PC-9 (cell line): ENCODE data around the gene MT2A. TPM values are rescaled to one million over a fixed set of nuclear protein-coding genes. Genes with fewer than 3 reads are reported as not detected.
A peak's percentile ranks its signal among the peaks of the same experiment; 100 is the strongest.

ENCODE experiments used
- BruUV-seq: library from RNA; stranded (reverse); fragments of 400-500 nt; replicated peaks from 2 replicates; lab custom pipeline; 2021; lab: Mats Ljungman, UMichigan
- CTCF ChIA-PET: fragments of 300-600 bp; sonication (Branson Sonifier 250); formaldehyde crosslinking; loops from one replicate; lab custom pipeline; 2022; ENCODE audit warnings: antibody characterized with exemption; lab: Charles Lee
- POLR2A ChIA-PET: fragments of 300-600 bp; sonication (Branson Sonifier 250); formaldehyde crosslinking; loops from one replicate; lab custom pipeline; 2022; ENCODE audit warnings: antibody characterized with exemption; ENCODE audit not compliant: unreplicated experiment; lab: Charles Lee
- DNase-seq, 2 experiments: peaks; one replicate each; pipeline versions ENCODE4 v3.0.0 to v3.0.0-alpha.2; 2015 to 2022; ENCODE audit warnings: mixed read lengths in 1 of 2
- H2AFZ ChIP-seq: fragments of 200-600 bp; sonication (generic); 2 replicates; pipeline ENCODE4 v1.8.1; 2017; ENCODE audit warnings: antibody characterized with exemption
- H3F3A ChIP-seq: fragments of 200-600 bp; sonication (generic); 2 replicates; pipeline ENCODE4 v1.8.1; 2017; ENCODE audit warnings: antibody characterized with exemption, mild to moderate bottlenecking, low read depth; ENCODE audit not compliant: insufficient read depth
- H3K27ac ChIP-seq: fragments of 200-600 bp; sonication (generic); 2 replicates; pipeline ENCODE4 v1.6.1; 2016; ENCODE audit warnings: mixed run types
- H3K27me3 ChIP-seq: fragments of 200-600 bp; sonication (generic); 2 replicates; pipeline ENCODE4 v1.6.1; 2016; ENCODE audit warnings: low read depth, mixed run types; ENCODE audit not compliant: insufficient read depth
- H3K36me3 ChIP-seq: fragments of 200-600 bp; sonication (generic); 2 replicates; pipeline ENCODE4 v1.6.1; 2016; ENCODE audit warnings: low read depth, mixed run types
- H3K4me1 ChIP-seq: fragments of 200-600 bp; sonication (generic); replicated peaks from 2 replicates; pipeline ENCODE4 v1.6.1; 2016; ENCODE audit warnings: mixed run types; ENCODE audit not compliant: insufficient read depth
- H3K4me2 ChIP-seq: fragments of 200-600 bp; sonication (generic); 2 replicates; pipeline ENCODE4 v1.6.1; 2017; ENCODE audit warnings: mixed run types
- H3K4me3 ChIP-seq: fragments of 200-600 bp; sonication (generic); 2 replicates; pipeline ENCODE4 v1.6.1; 2016; ENCODE audit warnings: mixed run types
- H3K79me2 ChIP-seq: fragments of 200-600 bp; sonication (generic); 2 replicates; pipeline ENCODE4 v1.6.1; 2017; ENCODE audit warnings: low read depth, mixed run types
- H3K9me2 ChIP-seq: fragments of 200-600 bp; sonication (generic); 2 replicates; pipeline ENCODE4 v1.8.1; 2017; ENCODE audit warnings: mild to moderate bottlenecking; ENCODE audit not compliant: insufficient read depth
- H3K9me3 ChIP-seq: fragments of 200-600 bp; sonication (generic); 2 replicates; pipeline ENCODE4 v1.8.1; 2016; ENCODE audit warnings: low read depth; ENCODE audit not compliant: insufficient read depth
- H4K20me1 ChIP-seq: fragments of 200-600 bp; sonication (generic); 2 replicates; pipeline ENCODE4 v1.8.1; 2017; ENCODE audit not compliant: insufficient read depth
- CTCF ChIP-seq: fragments of 200-600 bp; sonication (generic); conservative IDR thresholded peaks from 2 replicates; pipeline ENCODE4 v1.6.1; 2017; ENCODE audit warnings: mixed run types, antibody characterized with exemption, mild to moderate bottlenecking, moderate library complexity
- EZH2 ChIP-seq: fragments of 200-600 bp; sonication (generic); IDR thresholded peaks from 2 replicates; pipeline ENCODE4 v1.8.0; 2017; ENCODE audit warnings: antibody characterized with exemption, low read depth
- intact Hi-C: fragments of 100-400 bp; cut with micrococcal nuclease; formaldehyde crosslinking; loops from one replicate; pipeline ENCODE4 v1.10.0; 2022; ENCODE audit not compliant: unreplicated experiment
- total RNA-seq: library from RNA; stranded (reverse); gene quantifications from 2 replicates; pipeline ENCODE4 v1.2.3, GENCODE V29; 2021

The MT2A gene
- total RNA-seq, 1 experiment from 2014 or later = 203 TPM

DNA sequence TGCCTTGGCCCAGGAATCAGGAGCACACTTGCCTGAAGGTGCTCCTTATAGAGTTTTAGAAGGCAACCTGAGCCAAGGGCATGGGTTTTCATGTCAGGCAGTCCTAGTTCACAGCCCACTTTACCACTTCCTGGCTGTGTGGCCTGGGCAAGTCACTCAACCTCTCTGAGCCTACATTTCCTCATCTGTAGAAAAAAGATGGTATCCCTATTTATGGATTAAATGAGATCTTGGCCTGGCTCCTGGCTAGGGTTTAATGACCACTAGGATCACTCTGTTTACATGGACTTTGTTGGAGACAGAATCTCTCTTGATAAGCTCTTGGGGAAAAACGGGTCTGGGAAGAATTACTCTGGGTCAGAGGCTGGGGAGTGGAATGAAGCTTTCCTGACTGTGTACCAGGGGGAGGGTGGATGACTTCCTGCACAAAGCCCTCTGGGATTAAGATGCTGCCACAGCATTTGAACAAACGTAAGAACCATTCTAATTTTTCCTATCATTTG lies 2.3 kb downstream of the MT2A start:
- intact Hi-C loops = no loop called here
- peak overlapping the region; percentile 90; the same call in 1 of the 2 replicates for H3K4me3 ChIP-seq
- ChIA-PET POLR2A (interaction anchor here (0.6 to 1.5 kb wide), 2 partner anchors 39 to 372 kb away, joined by 3 to 9 read pairs; no protein-coding TSS in a partner anchor), CTCF (interaction anchor here (0.5 to 1.3 kb wide), 2 partner anchors 33 to 89 kb away, joined by 3 to 4 read pairs; no protein-coding TSS in a partner anchor)
- H3K4me1 ChIP-seq = peaks cover 96% of the 10 kb centered on the region
- no peaks in the 10 kb centered on the region; the same call in 1 of the 2 replicates for H3K79me2 ChIP-seq
- no peaks in the 10 kb centered on the region for H3K27me3 ChIP-seq
- no peak overlapping the region for H2AFZ ChIP-seq
- peak overlapping the region; percentile 73 for H3K27ac ChIP-seq
- BruUV-seq = no TSS peak
- TF ChIP-seq EZH2 (no peak), CTCF (no peak)
- DNase-seq = no peak
- no peaks in the 10 kb centered on the region for H3K36me3 ChIP-seq
- no peaks in the 10 kb centered on the region for H3K9me2 ChIP-seq
- no peaks in the 10 kb centered on the region for H3K9me3 ChIP-seq
- no peaks in the 10 kb centered on the region for H4K20me1 ChIP-seq
- H3K4me2 ChIP-seq = peak overlapping the region; percentile 90
- peaks cover 65% of the 10 kb centered on the region for H3F3A ChIP-seq

GRCh38 chr16:56611281-56611833 lies 3.0 kb downstream of the MT2A start:
- Histone ChIP-seq H3K79me2 (no peaks in the 10 kb centered on the region; the same call in 1 of the 2 replicates), H3K4me2 (peak overlapping the region; percentile 90), H4K20me1 (no peaks in the 10 kb centered on the region), H2AFZ (no peak overlapping the region), H3K4me1 (peaks cover 92% of the 10 kb centered on the region), H3K9me3 (no peaks in the 10 kb centered on the region), H3K4me3 (no peak overlapping the region), H3K9me2 (no peaks in the 10 kb centered on the region), H3F3A (peaks cover 59% of the 10 kb centered on the region), H3K27ac (peak overlapping the region; percentile 73), H3K27me3 (no peaks in the 10 kb centered on the region), H3K36me3 (no peaks in the 10 kb centered on the region)
- CTCF ChIA-PET = interaction anchor here (0.5 to 1.3 kb wide), 2 partner anchors 32 to 89 kb away, joined by 3 to 4 read pairs; no protein-coding TSS in a partner anchor
- intact Hi-C loops = no loop called here
- BruUV-seq = no TSS peak
- POLR2A ChIA-PET = interaction anchor here (0.6 to 1.5 kb wide), 2 partner anchors 38 to 372 kb away, joined by 3 to 9 read pairs; no protein-coding TSS in a partner anchor
- DNase-seq = peak in 1 of 2 experiments; percentile 75
- TF ChIP-seq CTCF (no peak), EZH2 (no peak)

GRCh38 chr16:56613706-56614105 lies 5.3 kb downstream of the MT2A start:
- ChIA-PET CTCF (no interaction called here), POLR2A (no interaction called here)
- Histone ChIP-seq H3F3A (peaks cover 40% of the 10 kb centered on the region), H3K9me2 (no peaks in the 10 kb centered on the region), H3K4me3 (no peak overlapping the region), H3K36me3 (no peaks in the 10 kb centered on the region), H3K9me3 (no peaks in the 10 kb centered on the region), H3K27ac (peak overlapping the region; percentile 79), H3K27me3 (no peaks in the 10 kb centered on the region), H4K20me1 (no peaks in the 10 kb centered on the region), H3K4me2 (peak overlapping the region; percentile 55), H3K4me1 (peaks cover 72% of the 10 kb centered on the region), H3K79me2 (no peaks in the 10 kb centered on the region; the same call in 1 of the 2 replicates), H2AFZ (no peak overlapping the region)
- TF ChIP-seq CTCF (no peak), EZH2 (no peak)
- intact Hi-C loops = no loop called here
- BruUV-seq = no TSS peak
- peak in 1 of 2 experiments; percentile 48 for DNase-seq
